HG03565 (cell line): ENCODE measurements around the gene PREX1.

Experiments
- ATAC-seq: cut with Tn5 transposase; IDR thresholded peaks from one replicate; pipeline ENCODE4 v1.9.1; 2021; ENCODE audit warnings: mild to moderate bottlenecking, moderate library complexity; ENCODE audit not compliant: unreplicated experiment

Gene PREX1

DNA sequence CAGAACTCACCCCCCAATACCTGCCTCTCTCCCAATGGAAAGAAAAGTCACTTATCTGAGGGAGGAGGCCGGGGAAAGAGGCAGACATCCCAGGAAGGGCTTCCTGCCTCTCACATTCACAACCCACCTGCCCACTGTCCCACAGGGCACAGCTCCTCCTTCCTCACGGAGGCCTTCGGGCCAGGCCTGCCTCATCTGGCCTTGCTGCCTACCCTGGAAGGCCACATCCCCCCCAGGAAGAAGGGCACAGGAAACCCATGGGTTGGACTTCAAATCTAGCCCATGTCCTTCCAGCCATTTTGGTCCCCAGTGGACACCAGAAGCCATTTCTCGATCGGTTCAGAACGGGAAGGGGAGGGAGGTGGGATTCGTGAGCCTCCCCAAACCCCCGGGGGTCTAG lies 162.0 kb downstream of the PREX1 start:
- no peak for ATAC-seq

- no peak for ATAC-seq
Observed at GRCh38 chr20:48662711-48663110, 165.1 kb downstream of the PREX1 start.

GRCh38 chr20:48661575-48662455 lies 166.0 kb downstream of the PREX1 start:
- no peak for ATAC-seq

- ATAC-seq: no peak
Observed at GRCh38 chr20:48660788-48661187, 167.0 kb downstream of the PREX1 start.

GRCh38 chr20:48659858-48660257 lies 167.9 kb downstream of the PREX1 start:
- no peak for ATAC-seq

DNA sequence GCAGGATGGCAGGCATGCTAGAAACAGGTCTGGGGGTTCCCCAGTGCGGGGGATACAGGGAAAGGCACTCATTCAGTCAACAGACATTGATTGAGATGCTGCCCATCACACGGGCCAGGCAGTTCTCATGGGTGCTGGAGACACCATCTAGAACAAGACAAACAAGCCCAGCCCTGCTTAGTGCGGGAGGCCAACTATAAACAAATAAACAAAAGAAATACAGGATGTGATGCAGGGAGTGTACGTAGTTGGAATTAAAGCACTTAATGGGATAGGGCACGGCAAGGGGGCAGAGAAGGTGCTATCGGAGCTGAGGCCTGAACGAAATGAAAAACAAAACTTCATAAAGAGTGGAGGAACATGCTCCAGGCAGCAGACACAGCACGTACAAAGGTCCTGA lies 169.3 kb downstream of the PREX1 start:
- ATAC-seq: no peak

DNA sequence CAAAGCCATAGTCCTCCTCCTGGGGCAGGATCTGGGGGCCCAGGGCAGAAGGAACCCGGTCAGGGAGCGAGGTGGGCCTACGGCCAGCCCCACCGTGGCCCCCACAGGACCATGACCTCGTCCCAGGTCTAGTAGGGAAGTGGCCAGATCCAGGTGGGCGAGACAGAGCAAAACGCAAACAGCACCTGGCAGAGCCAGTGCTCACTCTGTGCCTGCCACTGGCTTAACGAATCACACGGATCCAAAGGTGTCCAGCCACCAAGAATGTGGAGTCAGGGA lies 169.7 kb downstream of the PREX1 start:
- ATAC-seq: no peak

DNA sequence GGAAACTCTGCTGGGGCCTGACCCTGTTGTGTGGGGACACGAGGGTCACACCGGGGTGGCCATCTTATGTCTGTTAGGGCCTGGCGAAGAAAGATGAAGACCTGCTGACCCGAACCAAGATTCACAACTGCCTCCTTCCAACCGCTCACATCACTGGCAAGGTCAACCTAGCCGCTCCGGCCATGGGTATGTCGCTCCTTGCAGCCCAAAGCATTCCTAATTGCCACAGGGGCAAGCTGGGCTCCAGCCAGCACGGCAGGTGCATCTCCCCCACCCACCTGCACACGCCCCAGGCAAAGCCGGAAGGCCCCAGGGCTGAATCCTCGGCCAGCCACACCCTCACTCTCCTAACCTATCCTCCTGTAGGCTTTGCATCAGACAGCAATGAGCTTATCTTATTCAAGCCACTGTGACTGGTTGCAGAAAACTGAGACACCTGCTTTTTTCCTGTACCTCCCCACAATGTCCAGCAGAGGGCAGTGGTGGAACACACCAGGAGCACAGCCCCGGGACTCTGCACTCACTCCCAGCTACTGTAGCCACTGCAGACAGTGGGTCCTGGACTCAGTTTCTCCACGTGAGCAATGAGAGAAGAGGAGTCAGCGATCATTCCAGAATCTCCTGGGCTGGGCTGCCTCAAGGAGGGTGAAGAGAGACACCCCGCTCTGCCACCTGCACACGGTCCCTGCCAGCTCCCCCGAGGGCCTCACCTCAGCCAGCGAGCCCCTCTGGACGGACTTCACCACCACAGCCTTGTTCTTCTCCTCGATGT lies 170.2 kb downstream of the PREX1 start:
- no peak for ATAC-seq

GRCh38 chr20:48656661-48657211 lies 171.1 kb downstream of the PREX1 start:
- no peak for ATAC-seq

- no peak for ATAC-seq
Observed at GRCh38 chr20:48656137-48656536, 171.7 kb downstream of the PREX1 start.

DNA sequence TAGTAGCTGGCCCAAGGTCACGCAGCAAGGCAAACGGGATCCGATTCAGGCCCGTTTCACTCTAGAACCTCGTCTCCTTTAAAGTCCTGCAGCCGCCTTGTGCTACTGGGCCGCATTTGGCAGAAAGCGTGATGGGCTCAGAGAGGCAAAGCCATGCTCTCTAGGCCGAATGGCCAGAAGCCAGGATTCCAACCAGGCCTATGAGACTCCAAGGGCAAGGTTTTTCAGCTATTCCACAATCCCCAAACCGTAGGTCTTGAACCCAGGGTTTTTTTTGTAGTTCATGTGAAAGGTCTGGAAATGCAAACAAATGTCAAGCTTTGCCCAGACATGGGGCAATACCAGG lies 174.1 kb downstream of the PREX1 start:
- ATAC-seq: no peak

DNA sequence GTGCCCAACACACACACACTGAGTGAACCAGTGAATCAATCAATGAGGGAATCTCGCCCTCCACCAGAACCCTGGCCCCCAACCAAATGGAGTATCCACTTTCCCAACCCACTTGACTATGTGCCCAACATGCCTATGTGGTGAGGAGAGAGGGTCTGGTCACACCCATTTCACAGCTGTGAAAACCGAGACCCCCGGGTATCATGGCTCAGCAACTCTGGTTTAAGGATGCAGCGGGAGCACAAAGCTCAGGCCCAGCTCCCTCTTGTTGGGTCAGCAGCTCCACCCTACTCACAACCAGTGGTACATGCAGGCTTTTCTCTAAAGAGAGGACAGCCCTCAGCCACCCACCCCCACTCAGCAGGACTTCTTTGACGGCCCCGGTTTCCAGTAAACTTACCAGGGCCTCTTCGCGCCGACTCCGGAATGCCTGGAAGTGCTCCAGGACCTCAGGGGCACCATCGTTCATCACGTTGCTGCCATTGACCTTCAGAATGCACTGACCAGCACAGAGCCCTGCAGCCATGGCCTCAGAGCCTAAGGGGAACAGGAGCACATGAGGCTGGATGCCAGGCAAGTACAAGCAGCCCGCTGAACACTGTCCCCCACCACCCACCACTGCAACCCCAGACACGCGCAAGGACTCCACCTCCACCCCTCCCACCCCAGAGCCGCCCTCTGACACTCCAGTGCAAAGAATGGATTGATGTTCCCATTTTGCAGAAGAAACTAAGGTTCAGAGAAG lies 174.7 kb downstream of the PREX1 start:
- ATAC-seq: no peak

GRCh38 chr20:48651960-48652359 lies 175.8 kb downstream of the PREX1 start:
- no peak for ATAC-seq

DNA sequence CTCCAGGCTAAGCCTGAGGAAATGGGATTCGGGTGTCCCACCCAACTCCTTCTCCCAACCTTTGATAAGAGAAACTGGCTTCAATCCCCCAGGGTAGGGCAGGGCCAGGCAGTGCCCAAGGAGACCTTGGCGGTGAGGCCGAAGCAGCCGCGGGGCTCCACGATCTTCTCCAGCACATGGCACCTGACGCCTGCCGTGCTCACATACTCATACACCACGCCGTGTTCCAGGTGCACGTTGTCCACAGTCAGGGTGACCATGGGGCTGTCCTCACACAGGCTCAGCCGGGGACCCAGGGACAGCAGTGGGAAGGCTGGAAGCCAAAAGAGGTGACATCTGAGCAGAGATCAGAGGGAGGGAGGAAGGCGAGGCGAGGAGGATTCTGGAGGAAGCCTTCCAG lies 176.5 kb downstream of the PREX1 start:
- no peak for ATAC-seq

DNA sequence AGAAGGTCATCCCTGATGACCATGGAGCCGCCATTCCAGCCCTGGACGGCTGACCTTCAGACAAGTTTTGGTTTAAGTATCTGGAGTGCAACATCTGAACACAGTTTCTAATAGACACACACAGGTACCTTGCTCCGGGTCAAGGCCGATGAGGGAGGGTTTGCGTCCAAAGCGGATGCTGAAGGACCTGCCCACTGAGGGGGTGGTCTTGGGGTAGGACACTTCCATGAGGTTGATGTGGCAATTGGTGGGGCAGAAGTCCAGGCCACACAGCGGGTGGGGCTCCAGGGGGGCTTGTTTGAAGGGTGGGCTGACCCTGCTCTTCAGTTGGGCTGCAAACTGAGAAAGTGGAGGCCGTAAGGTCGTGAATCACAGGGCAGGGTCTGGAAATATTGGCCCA lies 177.9 kb downstream of the PREX1 start:
- no peak for ATAC-seq

DNA sequence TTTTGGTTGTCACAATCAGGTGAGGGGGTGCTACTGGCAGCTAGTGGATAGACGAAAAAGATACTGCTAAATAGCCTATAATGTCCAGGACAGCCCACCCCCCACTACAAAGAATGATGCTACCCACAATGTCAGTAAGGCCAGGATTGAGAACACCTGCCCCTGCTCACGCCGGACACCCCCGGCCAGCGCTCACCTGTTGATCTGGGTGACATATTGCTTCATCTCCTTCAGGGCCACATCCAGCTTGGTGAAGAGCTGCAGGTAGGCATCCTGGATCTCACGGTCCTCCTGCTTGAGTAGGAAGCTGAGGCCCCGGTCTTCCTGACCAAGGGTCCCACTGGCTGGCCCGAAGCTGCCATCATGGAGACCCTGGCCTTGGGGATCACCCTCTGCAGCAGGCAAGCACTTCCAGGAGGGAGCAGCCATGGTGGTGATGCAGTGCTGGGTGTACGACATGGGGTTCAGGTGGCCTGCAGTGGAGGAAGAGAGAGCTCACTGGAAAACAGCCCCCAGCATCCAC lies 178.6 kb downstream of the PREX1 start:
- ATAC-seq: no peak

GRCh38 chr20:48648482-48649051 lies 179.2 kb downstream of the PREX1 start:
- no peak for ATAC-seq

DNA sequence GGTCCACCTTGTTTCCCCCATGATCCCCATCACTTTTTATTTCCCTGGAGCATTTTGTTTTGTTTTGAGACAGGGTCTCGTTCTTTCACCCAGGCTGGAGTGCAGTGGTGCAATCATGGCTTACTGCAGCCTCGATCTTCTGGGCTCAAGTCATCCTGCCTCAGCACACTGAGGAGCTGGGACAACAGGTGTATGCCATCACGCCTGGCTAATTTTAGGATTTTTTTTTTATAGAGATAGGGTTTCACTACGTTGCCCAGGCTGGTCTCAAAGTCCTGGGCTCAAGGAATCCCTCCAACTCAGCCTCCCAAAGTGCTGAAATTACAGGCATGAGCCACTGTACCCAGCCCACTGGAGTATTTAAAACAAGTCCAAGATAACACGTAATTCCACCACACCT lies 179.9 kb downstream of the PREX1 start:
- ATAC-seq: no peak

DNA sequence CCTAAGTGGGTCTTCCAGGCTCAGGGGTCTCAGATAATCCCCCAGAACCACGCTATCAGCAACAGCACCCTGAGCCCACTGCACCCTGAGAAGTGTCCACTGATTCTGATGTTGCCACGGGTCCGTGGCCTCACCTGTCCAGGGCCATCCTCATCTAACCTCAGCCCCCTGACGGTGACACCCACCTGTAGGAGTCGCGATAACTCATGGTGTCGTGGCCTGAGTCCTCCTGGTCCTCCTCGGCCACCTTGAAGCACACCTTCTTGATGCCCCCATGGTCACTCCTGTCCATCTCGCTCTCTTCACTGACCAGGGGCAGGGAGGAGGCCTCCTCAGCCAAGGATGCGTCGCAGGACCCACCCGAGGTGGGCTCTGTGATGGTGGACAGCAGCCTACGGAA lies 182.1 kb downstream of the PREX1 start:
- ATAC-seq: no peak

GRCh38 chr20:48644286-48644828 lies 183.4 kb downstream of the PREX1 start:
- ATAC-seq: no peak
